Measurements from ENCODE around the gene CYP1A2. TPM values are rescaled to one million over a fixed set of nuclear protein-coding genes. Genes with fewer than 3 reads are reported as not detected.

Gene CYP1A2
- total and polyA plus RNA-seq, 9 of the 15 experiments (the other 6 are each of a cell fraction or from before 2014, with no cell fraction given), result not detected

- BruUV-seq (replicated peaks), result no TSS peak
- ChIA-PET CTCF (ENCODE audit: low intra/inter-chr PET ratio) (no interaction called here), POLR2A (interaction anchor here (0.6 to 1.5 kb wide), 3 partner anchors 8 to 141 kb away, joined by 3 read pairs; no protein-coding TSS in a partner anchor)
- Histone ChIP-seq H3K9me1 (ENCODE audit: control insufficient read depth, insufficient read depth, low read length) (peaks cover 3% of the 10 kb centered on the region), H3K27me3 (ENCODE audit: control insufficient read depth in 2 of 2, insufficient read depth in 2 of 2, low read length in 2 of 2) (no peaks in the 10 kb centered on the region), H3K4me3 (no peak overlapping the region), H2AFZ (ENCODE audit: low read depth, low read length) (no peak overlapping the region), H3K9me3 (replicated peaks; ENCODE audit: control insufficient read depth, insufficient read depth, low read depth, low read length) (no peaks in the 10 kb centered on the region), H3K27ac (ENCODE audit: extremely low read depth, low read depth, low read length) (no peak overlapping the region), H3K4me1 (replicated peaks in 1 of 2; ENCODE audit: control insufficient read depth in 2 of 2, insufficient read depth in 2 of 2, low read length in 2 of 2) (peaks cover 5 to 30% of the 10 kb centered on the region in 2 experiments; a peak in 4 of 5 replicates), H3K4me2 (ENCODE audit: insufficient read depth, low read length) (no peak overlapping the region), H4K20me1 (replicated peaks; ENCODE audit: control insufficient read depth, insufficient read depth, low read length) (peaks cover 22% of the 10 kb centered on the region), H3K36me3 (ENCODE audit: control insufficient read depth, insufficient read depth, low read length) (peaks cover 58% of the 10 kb centered on the region; the same call in 2 of the 3 replicates), H3K79me2 (ENCODE audit: control insufficient read depth, insufficient read depth, low read length) (peaks cover 39% of the 10 kb centered on the region), H3K9ac (ENCODE audit: insufficient read depth in 1 of 2, low read depth in 2 of 2, low read length in 2 of 2) (peak overlapping the region in 1 of 2 experiments; percentile 65; a peak in 2 of 4 replicates)
- 89% methylated on average over 5 of the region's 9 CpGs for WGBS (ENCODE audit: insufficient coverage, low coverage, missing lambda C conversion rate)
- in situ Hi-C loops (cut with MboI), result no loop called here
- ATAC-seq (no peak), DNase-seq (ENCODE audit: extremely low read depth in 1 of 4, low spot score in 3 of 4) (no peak), FAIRE-seq (no peak)
- intact Hi-C loops (cut with micrococcal nuclease), result no loop called here
- TF ChIP-seq GMEB1 (CRISPR knock-in tag; IDR thresholded peaks at IDR 0.05) (no peak), PREB (CRISPR knock-in tag; IDR thresholded peaks at IDR 0.05) (no peak), RAD51 (IDR thresholded peaks at IDR 0.05; ENCODE audit: borderline replicate concordance, low read depth) (no peak), CEBPB (tag; IDR thresholded peaks at IDR 0.05) (no peak), ZNF830 (CRISPR knock-in tag; IDR thresholded peaks at IDR 0.05) (no peak), GATA2 (CRISPR knock-in tag; IDR thresholded peaks at IDR 0.05) (no peak), TEAD1 (CRISPR knock-in tag; IDR thresholded peaks at IDR 0.05) (no peak), KAT2B (IDR thresholded peaks at IDR 0.05; ENCODE audit: low read depth, low read length) (no peak), ZNF263 (CRISPR knock-in tag; IDR thresholded peaks at IDR 0.05; ENCODE audit: borderline replicate concordance) (no peak), TCF7 (IDR thresholded peaks at IDR 0.05; ENCODE audit: borderline replicate concordance) (no peak), MYBL2 (IDR thresholded peaks at IDR 0.05; ENCODE audit: low read depth) (no peak), MYBL2 (CRISPR knock-in tag; IDR thresholded peaks at IDR 0.05; ENCODE audit: borderline replicate concordance) (no peak), RBM15 (IDR thresholded peaks at IDR 0.05; ENCODE audit: insufficient read depth, low read length) (no peak), TCF3 (CRISPR knock-in tag; IDR thresholded peaks at IDR 0.05) (no peak), RCOR1 (IDR thresholded peaks at IDR 0.05; ENCODE audit: borderline replicate concordance in 1 of 2, low read depth in 2 of 2, low read length in 2 of 2) (no peak), PCBP2 (IDR thresholded peaks at IDR 0.05; ENCODE audit: low read depth, low read length, poor library complexity, severe bottlenecking) (no peak), RNF2 (IDR thresholded peaks at IDR 0.05) (no peak)
- TF ChIP-seq, protein P1, sequence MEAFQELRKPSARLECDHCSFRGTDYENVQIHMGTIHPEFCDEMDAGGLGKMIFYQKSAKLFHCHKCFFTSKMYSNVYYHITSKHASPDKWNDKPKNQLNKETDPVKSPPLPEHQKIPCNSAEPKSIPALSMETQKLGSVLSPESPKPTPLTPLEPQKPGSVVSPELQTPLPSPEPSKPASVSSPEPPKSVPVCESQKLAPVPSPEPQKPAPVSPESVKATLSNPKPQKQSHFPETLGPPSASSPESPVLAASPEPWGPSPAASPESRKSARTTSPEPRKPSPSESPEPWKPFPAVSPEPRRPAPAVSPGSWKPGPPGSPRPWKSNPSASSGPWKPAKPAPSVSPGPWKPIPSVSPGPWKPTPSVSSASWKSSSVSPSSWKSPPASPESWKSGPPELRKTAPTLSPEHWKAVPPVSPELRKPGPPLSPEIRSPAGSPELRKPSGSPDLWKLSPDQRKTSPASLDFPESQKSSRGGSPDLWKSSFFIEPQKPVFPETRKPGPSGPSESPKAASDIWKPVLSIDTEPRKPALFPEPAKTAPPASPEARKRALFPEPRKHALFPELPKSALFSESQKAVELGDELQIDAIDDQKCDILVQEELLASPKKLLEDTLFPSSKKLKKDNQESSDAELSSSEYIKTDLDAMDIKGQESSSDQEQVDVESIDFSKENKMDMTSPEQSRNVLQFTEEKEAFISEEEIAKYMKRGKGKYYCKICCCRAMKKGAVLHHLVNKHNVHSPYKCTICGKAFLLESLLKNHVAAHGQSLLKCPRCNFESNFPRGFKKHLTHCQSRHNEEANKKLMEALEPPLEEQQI (IDR thresholded peaks at IDR 0.05), result no peak
Measured at GRCh38 chr15:74794248-74794969, 45.8 kb downstream of the CYP1A2 start.

All from K562 (cell line).